ENCODE results near the gene AFF3.

AFF3 gene

DNA sequence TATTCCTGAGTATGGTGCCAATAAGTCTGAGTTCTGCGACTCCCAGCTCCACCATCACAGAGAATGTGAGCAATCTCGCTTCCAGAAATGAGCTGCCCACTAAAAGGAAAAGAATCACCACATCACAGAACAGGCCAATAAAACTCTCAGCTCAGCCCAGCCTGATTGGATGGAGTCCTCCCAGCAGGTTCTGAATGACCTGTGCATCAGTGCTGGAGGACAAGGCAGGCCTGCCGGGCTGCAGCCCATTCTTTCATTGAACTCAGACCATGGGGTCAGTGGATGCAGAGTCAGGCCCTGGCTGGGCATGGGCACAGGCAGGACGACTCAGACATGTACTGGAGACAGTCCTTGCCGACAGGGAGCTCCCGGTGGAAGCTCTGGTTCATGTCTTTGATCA, 519.9 kb downstream of the AFF3 start:
- TF ChIP-seq POLR2AphosphoS5 (IDR thresholded peaks at IDR 0.05; ENCODE audit: low read depth, low read length) (no peak), TAF1 (IDR thresholded peaks at IDR 0.05; ENCODE audit: borderline replicate concordance, insufficient read depth, low read length) (no peak), FOXP2 (optimal IDR thresholded peaks at IDR 0.05; ENCODE audit: borderline replicate concordance, extremely low read depth, extremely low read length, insufficient read depth) (no peak), SIN3A (IDR thresholded peaks at IDR 0.05; ENCODE audit: borderline replicate concordance, insufficient read depth, low read length) (no peak)
- TF ChIP-seq, protein P1, sequence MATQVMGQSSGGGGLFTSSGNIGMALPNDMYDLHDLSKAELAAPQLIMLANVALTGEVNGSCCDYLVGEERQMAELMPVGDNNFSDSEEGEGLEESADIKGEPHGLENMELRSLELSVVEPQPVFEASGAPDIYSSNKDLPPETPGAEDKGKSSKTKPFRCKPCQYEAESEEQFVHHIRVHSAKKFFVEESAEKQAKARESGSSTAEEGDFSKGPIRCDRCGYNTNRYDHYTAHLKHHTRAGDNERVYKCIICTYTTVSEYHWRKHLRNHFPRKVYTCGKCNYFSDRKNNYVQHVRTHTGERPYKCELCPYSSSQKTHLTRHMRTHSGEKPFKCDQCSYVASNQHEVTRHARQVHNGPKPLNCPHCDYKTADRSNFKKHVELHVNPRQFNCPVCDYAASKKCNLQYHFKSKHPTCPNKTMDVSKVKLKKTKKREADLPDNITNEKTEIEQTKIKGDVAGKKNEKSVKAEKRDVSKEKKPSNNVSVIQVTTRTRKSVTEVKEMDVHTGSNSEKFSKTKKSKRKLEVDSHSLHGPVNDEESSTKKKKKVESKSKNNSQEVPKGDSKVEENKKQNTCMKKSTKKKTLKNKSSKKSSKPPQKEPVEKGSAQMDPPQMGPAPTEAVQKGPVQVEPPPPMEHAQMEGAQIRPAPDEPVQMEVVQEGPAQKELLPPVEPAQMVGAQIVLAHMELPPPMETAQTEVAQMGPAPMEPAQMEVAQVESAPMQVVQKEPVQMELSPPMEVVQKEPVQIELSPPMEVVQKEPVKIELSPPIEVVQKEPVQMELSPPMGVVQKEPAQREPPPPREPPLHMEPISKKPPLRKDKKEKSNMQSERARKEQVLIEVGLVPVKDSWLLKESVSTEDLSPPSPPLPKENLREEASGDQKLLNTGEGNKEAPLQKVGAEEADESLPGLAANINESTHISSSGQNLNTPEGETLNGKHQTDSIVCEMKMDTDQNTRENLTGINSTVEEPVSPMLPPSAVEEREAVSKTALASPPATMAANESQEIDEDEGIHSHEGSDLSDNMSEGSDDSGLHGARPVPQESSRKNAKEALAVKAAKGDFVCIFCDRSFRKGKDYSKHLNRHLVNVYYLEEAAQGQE (IDR thresholded peaks at IDR 0.05; ENCODE audit: insufficient read depth in 1 of 2, low read depth in 2 of 2, low read length in 2 of 2): no peak

DNA sequence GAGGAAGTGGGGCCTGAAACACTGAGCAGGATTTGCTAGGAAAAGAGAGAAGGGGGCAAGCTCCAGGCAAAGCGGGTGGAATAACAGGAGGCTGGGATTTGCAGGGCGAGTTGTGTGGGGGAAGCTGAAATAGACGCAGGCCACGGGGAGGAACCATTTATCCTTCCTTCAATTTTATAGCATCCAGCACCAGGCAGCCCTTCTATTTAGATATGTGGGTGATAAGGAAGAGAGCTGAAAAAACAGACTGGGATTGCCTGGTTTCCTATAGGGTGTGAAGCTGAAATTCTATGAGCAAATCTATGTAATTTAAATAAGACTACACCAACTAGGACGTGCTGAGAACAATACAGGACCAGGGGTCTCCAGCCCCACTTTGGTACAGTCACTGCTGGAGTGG, 520.6 kb downstream of the AFF3 start:
- TF ChIP-seq, protein P1 (IDR thresholded peaks at IDR 0.05; ENCODE audit: insufficient read depth in 1 of 2, low read depth in 2 of 2, low read length in 2 of 2): no peak
- TF ChIP-seq SIN3A (IDR thresholded peaks at IDR 0.05; ENCODE audit: borderline replicate concordance, insufficient read depth, low read length) (no peak), TAF1 (IDR thresholded peaks at IDR 0.05; ENCODE audit: borderline replicate concordance, insufficient read depth, low read length) (no peak), POLR2AphosphoS5 (IDR thresholded peaks at IDR 0.05; ENCODE audit: low read depth, low read length) (no peak), FOXP2 (optimal IDR thresholded peaks at IDR 0.05; ENCODE audit: borderline replicate concordance, extremely low read depth, extremely low read length, insufficient read depth) (no peak)

- no peak for TF ChIP-seq FOXP2 (optimal IDR thresholded peaks at IDR 0.05; ENCODE audit: borderline replicate concordance, extremely low read depth, extremely low read length, insufficient read depth)
- TF ChIP-seq, protein P1 (IDR thresholded peaks at IDR 0.05; ENCODE audit: insufficient read depth in 1 of 2, low read depth in 2 of 2, low read length in 2 of 2): no peak
- no peak for TF ChIP-seq SIN3A (IDR thresholded peaks at IDR 0.05; ENCODE audit: borderline replicate concordance, insufficient read depth, low read length)
- TF ChIP-seq TAF1 (IDR thresholded peaks at IDR 0.05; ENCODE audit: borderline replicate concordance, insufficient read depth, low read length): no peak
- TF ChIP-seq POLR2AphosphoS5 (IDR thresholded peaks at IDR 0.05; ENCODE audit: low read depth, low read length): no peak
Observed at GRCh38 chr2:99621106-99621505, 521.3 kb downstream of the AFF3 start.

DNA sequence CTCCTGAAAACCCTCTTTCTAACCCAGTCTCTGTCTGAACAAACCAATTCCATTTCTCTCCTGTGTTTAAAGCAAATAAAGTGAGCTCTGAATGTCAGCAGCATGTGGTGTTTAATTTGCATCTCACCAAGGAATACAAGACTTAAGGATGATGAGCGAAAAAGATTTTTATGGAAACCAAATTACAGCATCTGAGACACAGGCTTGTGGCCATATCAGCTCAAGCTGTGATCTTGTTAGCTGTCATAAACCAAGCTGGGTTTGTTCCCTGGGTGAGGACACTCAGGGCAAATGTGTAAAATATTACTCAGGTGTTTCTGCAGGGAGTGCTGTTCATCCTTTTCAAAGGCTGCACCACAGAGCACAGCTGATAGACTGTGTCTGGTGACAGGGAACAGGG, 523.2 kb downstream of the AFF3 start:
- no peak for TF ChIP-seq FOXP2 (optimal IDR thresholded peaks at IDR 0.05; ENCODE audit: borderline replicate concordance, extremely low read depth, extremely low read length, insufficient read depth)
- no peak for TF ChIP-seq SIN3A (IDR thresholded peaks at IDR 0.05; ENCODE audit: borderline replicate concordance, insufficient read depth, low read length)

DNA sequence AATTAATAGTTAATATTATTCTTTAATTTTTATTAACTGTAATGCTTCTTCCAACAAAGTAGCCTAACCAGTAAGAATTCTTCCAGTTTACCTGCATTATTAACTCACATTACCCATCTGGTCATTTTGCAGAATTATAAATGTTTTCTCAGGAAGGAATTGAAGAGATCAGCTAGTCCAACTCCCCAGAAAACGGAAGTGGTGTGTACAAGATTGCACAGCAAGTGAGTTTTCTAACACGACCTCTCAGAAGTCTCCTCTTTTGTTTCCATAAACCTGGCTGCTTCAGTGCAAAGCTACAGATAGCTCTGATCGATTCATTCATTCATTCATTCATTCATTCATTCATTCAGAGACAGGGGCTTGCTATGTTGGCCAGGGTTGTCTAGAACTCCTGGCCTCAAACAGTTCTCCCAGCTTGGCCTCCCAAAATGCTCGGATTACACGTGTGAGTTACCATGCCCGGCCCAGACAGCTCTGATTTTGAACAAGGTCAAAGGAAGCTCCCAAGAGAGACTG, 523.8 kb downstream of the AFF3 start:
- TF ChIP-seq TAF1 (IDR thresholded peaks at IDR 0.05; ENCODE audit: borderline replicate concordance, insufficient read depth, low read length) (no peak), SIN3A (IDR thresholded peaks at IDR 0.05; ENCODE audit: borderline replicate concordance, insufficient read depth, low read length) (no peak), FOXP2 (optimal IDR thresholded peaks at IDR 0.05; ENCODE audit: borderline replicate concordance, extremely low read depth, extremely low read length, insufficient read depth) (no peak), POLR2AphosphoS5 (IDR thresholded peaks at IDR 0.05; ENCODE audit: low read depth, low read length) (no peak)
- TF ChIP-seq, protein P1 (IDR thresholded peaks at IDR 0.05; ENCODE audit: insufficient read depth in 1 of 2, low read depth in 2 of 2, low read length in 2 of 2): no peak

All from PFSK-1 (cell line).